OCI-LY7 (cell line): ENCODE results near the gene TMCC1. TPM values are rescaled to one million over a fixed set of nuclear protein-coding genes. Genes with fewer than 3 reads are reported as not detected.

Experiments
- BruUV-seq: library from RNA; stranded (reverse); fragments of 400-500 nt; replicated peaks from 2 replicates; lab custom pipeline; 2021; lab: Mats Ljungman, UMichigan
- CTCF ChIA-PET: fragments of 300-600 bp; sonication (Branson Sonifier 250); formaldehyde crosslinking; loops from one replicate; lab custom pipeline; 2022; ENCODE audit warnings: antibody characterized with exemption; ENCODE audit not compliant: unreplicated experiment; lab: Charles Lee
- POLR2A ChIA-PET: fragments of 300-600 bp; sonication (Branson Sonifier 250); formaldehyde crosslinking; loops from one replicate; lab custom pipeline; 2022; ENCODE audit warnings: antibody characterized with exemption; lab: Charles Lee
- DNase-seq: peaks from one replicate; pipeline ENCODE4 v3.0.0-alpha.2; 2015; ENCODE audit warnings: low spot score
- H2AFZ ChIP-seq: fragments of 200-600 bp; sonication (generic), shearing (Covaris generic); 2 replicates; pipeline ENCODE4 v1.6.1; 2014; ENCODE audit warnings: mild to moderate bottlenecking, antibody characterized with exemption, low read length, moderate library complexity
- H3K27ac ChIP-seq: fragments of 200-600 bp; sonication (generic); 2 replicates; pipeline ENCODE4 v1.5.1; 2014; ENCODE audit warnings: mixed run types, low read depth, mild to moderate bottlenecking, moderate library complexity, low read length, inconsistent platforms; ENCODE audit not compliant: poor library complexity, severe bottlenecking
- H3K36me3 ChIP-seq: fragments of 200-600 bp; sonication (generic); 2 replicates; pipeline ENCODE4 v1.6.1; 2014; ENCODE audit warnings: mild to moderate bottlenecking, antibody characterized with exemption, low read length, moderate library complexity, mixed read lengths; ENCODE audit not compliant: insufficient read depth
- H3K4me1 ChIP-seq: fragments of 200-600 bp; sonication (generic); 2 replicates; pipeline ENCODE4 v1.5.1; 2014; ENCODE audit warnings: mild to moderate bottlenecking, low read length; ENCODE audit not compliant: insufficient read depth, poor library complexity, severe bottlenecking
- H3K4me2 ChIP-seq: fragments of 200-600 bp; sonication (generic); 2 replicates; pipeline ENCODE4 v1.6.1; 2014; ENCODE audit warnings: mild to moderate bottlenecking, low read length
- H3K4me3 ChIP-seq: fragments of 200-600 bp; sonication (generic); 2 replicates; pipeline ENCODE4 v1.5.1; 2014; ENCODE audit warnings: mild to moderate bottlenecking, low read depth, low read length; ENCODE audit not compliant: poor library complexity, severe bottlenecking
- H3K79me2 ChIP-seq: fragments of 200-600 bp; sonication (generic); 2 replicates; pipeline ENCODE4 v1.6.1; 2016; ENCODE audit warnings: low read depth, mild to moderate bottlenecking, low read length, moderate library complexity, mixed read lengths; ENCODE audit not compliant: insufficient read depth
- H3K9me2 ChIP-seq: fragments of 200-600 bp; sonication (generic); 2 replicates; pipeline ENCODE4 v1.6.1; 2016; ENCODE audit warnings: mild to moderate bottlenecking, low read length, mixed read lengths; ENCODE audit not compliant: insufficient read depth
- H3K9me3 ChIP-seq: fragments of 200-600 bp; sonication (generic); 2 replicates; pipeline ENCODE4 v1.6.1; 2014; ENCODE audit warnings: mild to moderate bottlenecking, mixed run types, low read length, mixed read lengths
- H4K20me1 ChIP-seq: fragments of 200-600 bp; sonication (generic); 2 replicates; pipeline ENCODE4 v1.6.1; 2014; ENCODE audit warnings: mild to moderate bottlenecking, antibody characterized with exemption, low read length, moderate library complexity, mixed read lengths; ENCODE audit not compliant: insufficient read depth
- EZH2phosphoT487 ChIP-seq: fragments of 200-600 bp; sonication (generic); IDR thresholded peaks from 2 replicates; pipeline ENCODE4 v1.6.1; 2018; ENCODE audit warnings: low read depth, borderline replicate concordance, mild to moderate bottlenecking, mixed run types, antibody characterized with exemption, low read length, moderate library complexity, mixed read lengths
- intact Hi-C: fragments of 100-400 bp; cut with micrococcal nuclease; formaldehyde crosslinking; loops from one replicate; pipeline ENCODE4 v1.10.0; 2022; ENCODE audit not compliant: unreplicated experiment
- total RNA-seq, 2 experiments: library from RNA; depleted of rRNA in 1 of 2; stranded (reverse); fragments of >200 nt in 1 of 2; shearing (Covaris generic) in 1 of 2; gene quantifications; 2 replicates each; pipeline ENCODE4 v1.2.3, GENCODE V29; 2014 to 2022
- TF ChIP-seq, protein P1 (sequence below): fragments of 200-600 bp; sonication (generic); conservative IDR thresholded peaks from 2 replicates; pipeline ENCODE4 v1.5.1; 2014; ENCODE audit warnings: mild to moderate bottlenecking, antibody characterized with exemption, low read length, moderate library complexity, mixed read lengths

The TMCC1 gene
- total RNA-seq, 2 experiments from 2014 or later, result 31.7 to 38.8 TPM

DNA sequence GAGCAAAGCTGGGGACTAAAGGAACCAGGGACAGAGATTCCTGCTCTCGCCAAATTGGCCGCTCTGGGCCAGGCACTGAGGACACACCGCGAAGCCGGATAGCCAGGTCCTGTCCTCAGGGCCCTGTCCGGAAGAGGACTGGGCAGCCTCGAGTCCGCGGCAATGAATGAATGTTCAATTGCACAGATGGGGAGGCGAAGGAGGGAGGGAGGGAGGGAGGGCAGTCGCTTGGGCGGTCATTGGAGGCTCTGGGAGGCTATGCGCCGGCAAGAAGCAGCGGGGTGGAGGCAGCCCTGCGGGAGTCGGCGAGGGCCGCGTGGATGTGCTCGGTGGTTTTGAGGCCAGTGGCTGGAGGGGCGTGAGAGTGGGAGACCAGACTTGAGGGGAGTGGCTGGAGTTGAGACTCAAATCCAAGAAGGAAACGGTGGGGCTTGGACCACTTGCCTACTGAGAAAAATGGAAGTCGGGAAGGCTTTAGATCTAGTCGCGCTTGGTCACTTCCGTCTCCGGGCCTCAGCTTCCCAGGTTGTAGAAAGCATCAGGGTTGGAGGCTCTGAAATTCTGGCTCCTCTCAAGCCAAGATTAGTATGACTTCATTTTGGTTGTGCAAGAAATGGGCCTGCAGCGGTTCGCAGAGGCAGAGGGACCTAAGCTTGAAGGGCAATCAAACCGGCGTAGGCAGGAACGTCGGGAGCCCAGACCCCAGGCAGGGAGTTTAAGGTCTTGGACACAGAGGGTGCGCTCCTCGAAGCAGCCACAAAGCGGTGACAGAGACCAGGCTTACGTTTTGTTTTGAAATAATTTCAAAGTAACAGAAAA, 266.0 kb downstream of the TMCC1 start:
- no peaks in the 10 kb centered on the region for H3K79me2 ChIP-seq
- H3K9me2 ChIP-seq, result no peaks in the 10 kb centered on the region
- intact Hi-C loops, result loop anchor here (1.0 to 10.0 kb wide), 5 partner anchors 137 to 307 kb away; no protein-coding TSS in a partner anchor
- peaks cover 13% of the 10 kb centered on the region for H3K4me1 ChIP-seq
- CTCF ChIA-PET, result no interaction called here
- peak overlapping the region; percentile 78; the same call in 1 of the 2 replicates for H2AFZ ChIP-seq
- H3K36me3 ChIP-seq, result no peaks in the 10 kb centered on the region
- no peaks in the 10 kb centered on the region for H3K9me3 ChIP-seq
- no peaks in the 10 kb centered on the region for H4K20me1 ChIP-seq
- H3K4me2 ChIP-seq, result peak overlapping the region; percentile 81
- DNase-seq, result peak; percentile 69
- POLR2A ChIA-PET, result interaction anchor here (0.6 to 0.8 kb wide), 2 partner anchors 202 to 359 kb away, joined by 3 to 4 read pairs; no protein-coding TSS in a partner anchor
- H3K27ac ChIP-seq, result no peak overlapping the region
- TF ChIP-seq EZH2phosphoT487, result no peak
- TF ChIP-seq, protein P1, sequence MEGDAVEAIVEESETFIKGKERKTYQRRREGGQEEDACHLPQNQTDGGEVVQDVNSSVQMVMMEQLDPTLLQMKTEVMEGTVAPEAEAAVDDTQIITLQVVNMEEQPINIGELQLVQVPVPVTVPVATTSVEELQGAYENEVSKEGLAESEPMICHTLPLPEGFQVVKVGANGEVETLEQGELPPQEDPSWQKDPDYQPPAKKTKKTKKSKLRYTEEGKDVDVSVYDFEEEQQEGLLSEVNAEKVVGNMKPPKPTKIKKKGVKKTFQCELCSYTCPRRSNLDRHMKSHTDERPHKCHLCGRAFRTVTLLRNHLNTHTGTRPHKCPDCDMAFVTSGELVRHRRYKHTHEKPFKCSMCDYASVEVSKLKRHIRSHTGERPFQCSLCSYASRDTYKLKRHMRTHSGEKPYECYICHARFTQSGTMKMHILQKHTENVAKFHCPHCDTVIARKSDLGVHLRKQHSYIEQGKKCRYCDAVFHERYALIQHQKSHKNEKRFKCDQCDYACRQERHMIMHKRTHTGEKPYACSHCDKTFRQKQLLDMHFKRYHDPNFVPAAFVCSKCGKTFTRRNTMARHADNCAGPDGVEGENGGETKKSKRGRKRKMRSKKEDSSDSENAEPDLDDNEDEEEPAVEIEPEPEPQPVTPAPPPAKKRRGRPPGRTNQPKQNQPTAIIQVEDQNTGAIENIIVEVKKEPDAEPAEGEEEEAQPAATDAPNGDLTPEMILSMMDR, result peak; percentile 88
- peak overlapping the region; percentile 63 for H3K4me3 ChIP-seq
- BruUV-seq, result no TSS peak

DNA sequence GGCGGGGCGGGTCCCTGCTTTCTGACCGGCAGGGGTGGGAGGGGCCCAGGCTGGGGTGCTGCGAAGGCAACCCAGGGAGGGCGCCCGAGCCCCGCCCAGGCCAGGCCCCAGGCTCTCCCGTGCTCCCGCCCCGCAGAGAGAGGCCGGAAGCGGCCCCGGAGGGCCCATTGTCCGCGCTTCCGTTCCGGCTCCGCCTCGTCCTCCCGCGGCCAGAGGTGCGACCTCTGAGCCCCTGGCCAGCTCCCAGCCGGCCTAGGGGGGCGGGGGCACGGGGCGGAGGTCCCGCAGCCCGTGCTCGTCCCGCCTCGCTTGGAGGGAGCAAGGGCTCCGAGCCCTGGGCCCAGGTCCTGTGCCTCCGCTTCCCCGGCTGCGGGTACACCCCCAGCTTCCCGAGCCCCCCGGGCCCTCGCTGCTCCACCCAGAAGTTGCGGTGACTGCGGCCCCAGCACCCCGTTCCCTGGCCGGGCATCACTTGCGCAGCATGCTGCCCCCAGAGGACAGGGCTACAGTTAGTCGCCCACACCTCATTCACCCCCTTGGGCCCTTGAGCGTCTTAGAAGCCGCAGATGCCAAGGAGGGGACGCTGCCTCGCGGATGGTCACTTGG, 266.7 kb downstream of the TMCC1 start:
- H2AFZ ChIP-seq, result peak overlapping the region; percentile 78
- intact Hi-C loops, result loop anchor here (10.0 kb wide), 1 partner anchor 242 kb away; no protein-coding TSS in a partner anchor
- no peaks in the 10 kb centered on the region for H3K36me3 ChIP-seq
- H3K9me3 ChIP-seq, result no peaks in the 10 kb centered on the region
- peak overlapping the region; percentile 81 for H3K4me2 ChIP-seq
- H3K4me1 ChIP-seq, result peaks cover 13% of the 10 kb centered on the region
- H3K27ac ChIP-seq, result no peak overlapping the region
- H4K20me1 ChIP-seq, result no peaks in the 10 kb centered on the region
- TF ChIP-seq EZH2phosphoT487, result no peak
- TF ChIP-seq, protein P1, result peak; percentile 51; the same call in 1 of the 2 replicates
- ChIA-PET POLR2A (interaction anchor here (0.8 kb wide), 1 partner anchor 202 kb away, joined by 3 read pairs; no protein-coding TSS in a partner anchor), CTCF (interaction anchor here (0.5 to 0.6 kb wide), 2 partner anchors 50 to 136 kb away, joined by 3 read pairs; no protein-coding TSS in a partner anchor)
- peak overlapping the region; percentile 63 for H3K4me3 ChIP-seq
- H3K79me2 ChIP-seq, result no peaks in the 10 kb centered on the region
- DNase-seq, result peak; percentile 72
- H3K9me2 ChIP-seq, result no peaks in the 10 kb centered on the region
- BruUV-seq, result no TSS peak
